SU-DHL-6 (cell line): ENCODE measurements around the gene ELP5.

Experiments used
- H2AFZ ChIP-seq: fragments of 200-600 bp; sonication (generic); 2 replicates; pipeline ENCODE4 v1.6.1; 2014; ENCODE audit warnings: low read depth, mild to moderate bottlenecking, moderate library complexity, mixed read lengths, antibody characterized with exemption, low read length; ENCODE audit not compliant: severe bottlenecking
- H3F3A ChIP-seq: fragments of 200-600 bp; shearing (Covaris generic); 2 replicates; pipeline ENCODE4 v1.6.0; 2016; ENCODE audit warnings: antibody characterized with exemption, mild to moderate bottlenecking; ENCODE audit not compliant: insufficient read depth
- H3K27ac ChIP-seq: fragments of 200-600 bp; sonication (generic); 2 replicates; pipeline ENCODE4 v1.5.1; 2016; ENCODE audit warnings: low read depth, mild to moderate bottlenecking, low read length, moderate library complexity, mixed read lengths
- H3K27me3 ChIP-seq: fragments of 200-600 bp; sonication (generic), shearing (Covaris generic); 2 replicates; pipeline ENCODE4 v1.6.0; 2014; ENCODE audit warnings: mild to moderate bottlenecking, low read length
- H3K36me3 ChIP-seq: fragments of 200-600 bp; sonication (generic); 2 replicates; pipeline ENCODE4 v1.6.1; 2014; ENCODE audit warnings: mild to moderate bottlenecking, low read length, mixed read lengths
- H3K4me2 ChIP-seq: fragments of 300-600, 200-600 bp; shearing (Covaris generic), sonication (generic); 2 replicates; pipeline ENCODE4 v1.6.0; 2014; ENCODE audit warnings: low read length, low read depth, mild to moderate bottlenecking; ENCODE audit not compliant: poor library complexity, severe bottlenecking
- H3K4me3 ChIP-seq: fragments of 200-600 bp; sonication (generic); 2 replicates; pipeline ENCODE4 v1.5.1; 2014; ENCODE audit warnings: antibody characterized with exemption, low read length, mild to moderate bottlenecking, mixed read lengths; ENCODE audit not compliant: insufficient read depth, poor library complexity, severe bottlenecking
- H3K79me2 ChIP-seq: fragments of 200-600 bp; sonication (generic); 2 replicates; pipeline ENCODE4 v1.6.1; 2014; ENCODE audit warnings: mild to moderate bottlenecking, low read length, moderate library complexity; ENCODE audit not compliant: insufficient read depth
- H3K9ac ChIP-seq: fragments of 200-600 bp; sonication (generic); 2 replicates; pipeline ENCODE4 v1.7.0; 2014; ENCODE audit warnings: mild to moderate bottlenecking, low read length
- H3K9me2 ChIP-seq: fragments of 200-600 bp; sonication (generic); replicated peaks from 2 replicates; pipeline ENCODE4 v1.6.1; 2014; ENCODE audit warnings: low read length; ENCODE audit not compliant: insufficient read depth
- H3K9me3 ChIP-seq: fragments of 200-600 bp; sonication (generic); 2 replicates; pipeline ENCODE4 v1.6.1; 2014; ENCODE audit warnings: low read length, mixed read lengths; ENCODE audit not compliant: insufficient read depth
- H4K20me1 ChIP-seq: fragments of 200-600 bp; sonication (generic); 2 replicates; pipeline ENCODE4 v1.6.1; 2014; ENCODE audit warnings: low read depth, mild to moderate bottlenecking, antibody characterized with exemption, low read length, moderate library complexity, mixed read lengths
- EZH2phosphoT487 ChIP-seq: fragments of 200-600 bp; sonication (generic), shearing (Covaris generic); conservative IDR thresholded peaks from 2 replicates; pipeline ENCODE4 v1.6.1; 2018; ENCODE audit warnings: mild to moderate bottlenecking, antibody characterized with exemption, low read length, moderate library complexity, mixed read lengths
- TF ChIP-seq, protein P1 (sequence below): fragments of 200-600 bp; sonication (generic); IDR thresholded peaks from one replicate; pipeline ENCODE4 v1.5.1; 2017; ENCODE audit warnings: antibody characterized with exemption, mild to moderate bottlenecking, low read length, moderate library complexity; ENCODE audit not compliant: insufficient read depth, poor library complexity, severe bottlenecking

Gene ELP5

DNA sequence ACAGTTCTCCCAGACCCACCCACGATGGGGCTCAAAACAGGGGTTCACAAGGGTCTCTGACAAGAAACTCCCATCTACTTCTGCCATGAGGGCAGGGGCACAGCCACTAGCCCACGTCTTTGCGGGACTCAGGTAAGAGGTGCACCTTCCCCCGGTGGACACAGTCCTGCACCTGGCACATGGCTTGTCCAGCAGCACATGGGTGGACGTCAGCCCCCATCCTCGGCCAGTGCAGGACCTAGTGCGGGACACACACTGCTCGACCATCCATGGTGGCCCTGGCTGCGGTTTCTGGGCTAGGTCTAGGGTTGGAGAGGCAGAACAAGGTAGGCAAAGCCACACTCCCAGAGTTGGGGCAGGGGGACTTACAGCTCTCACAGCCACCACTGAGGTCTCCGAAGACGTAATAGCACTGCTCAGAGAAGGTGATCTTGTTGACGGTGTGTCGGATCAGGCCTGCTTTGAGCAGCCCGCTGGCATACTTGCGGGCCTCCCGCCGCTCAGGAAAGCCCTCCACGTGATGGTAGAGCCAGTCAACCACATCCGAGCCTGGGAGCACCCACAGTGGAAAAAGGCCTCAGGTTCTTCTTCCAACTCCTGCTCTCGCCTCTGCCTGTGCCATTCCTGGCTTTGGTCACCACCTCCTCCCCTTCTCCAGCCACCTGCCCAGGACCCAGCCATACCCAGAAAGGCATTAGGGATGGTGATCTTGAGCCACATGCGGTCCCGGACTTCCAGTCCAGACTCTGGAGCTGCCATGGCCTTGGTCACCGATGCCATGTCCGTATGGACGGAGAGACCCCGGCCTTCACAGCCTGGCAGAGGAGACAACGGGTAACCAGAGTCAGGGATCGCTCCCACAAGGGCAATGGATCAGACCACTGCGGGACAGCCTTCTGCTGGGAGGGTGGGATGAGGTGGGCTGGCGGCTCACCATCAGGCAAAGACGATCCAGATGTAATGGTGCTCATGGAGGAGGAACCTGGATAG, 25.0 kb upstream of the ELP5 start:
- Histone ChIP-seq H3K36me3 (no peaks in the 10 kb centered on the region), H3K79me2 (peaks cover 22% of the 10 kb centered on the region)

DNA sequence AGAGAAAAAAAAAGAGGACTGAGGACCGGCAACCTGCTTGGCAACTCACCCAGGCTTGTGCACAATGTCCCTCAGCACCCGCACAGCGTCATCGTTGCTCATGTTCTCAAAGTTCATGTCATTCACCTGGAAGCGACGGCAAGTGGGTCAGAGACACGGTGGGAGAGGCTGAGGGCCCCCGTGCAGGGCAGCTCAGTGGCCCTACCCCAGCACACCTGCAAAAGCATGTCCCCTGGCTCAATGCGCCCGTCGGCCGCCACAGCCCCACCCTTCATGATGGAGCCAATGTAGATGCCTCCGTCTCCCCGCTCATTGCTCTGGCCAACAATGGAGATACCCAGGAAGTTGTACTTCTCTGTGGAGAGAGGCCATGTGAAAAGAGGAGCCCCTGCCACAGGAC, 23.1 kb upstream of the ELP5 start:
- Histone ChIP-seq H3K4me2 (no peak overlapping the region), H3K9ac (no peak overlapping the region), H3K27ac (no peak overlapping the region), H3F3A (no peaks in the 10 kb centered on the region), H2AFZ (no peak overlapping the region), H3K9me3 (no peaks in the 10 kb centered on the region), H3K27me3 (no peaks in the 10 kb centered on the region), H3K9me2 (no peaks in the 10 kb centered on the region), H3K79me2 (peaks cover 41% of the 10 kb centered on the region), H3K4me3 (no peak overlapping the region), H4K20me1 (no peaks in the 10 kb centered on the region), H3K36me3 (no peaks in the 10 kb centered on the region)
- no peak for TF ChIP-seq EZH2phosphoT487
- TF ChIP-seq, protein P1, sequence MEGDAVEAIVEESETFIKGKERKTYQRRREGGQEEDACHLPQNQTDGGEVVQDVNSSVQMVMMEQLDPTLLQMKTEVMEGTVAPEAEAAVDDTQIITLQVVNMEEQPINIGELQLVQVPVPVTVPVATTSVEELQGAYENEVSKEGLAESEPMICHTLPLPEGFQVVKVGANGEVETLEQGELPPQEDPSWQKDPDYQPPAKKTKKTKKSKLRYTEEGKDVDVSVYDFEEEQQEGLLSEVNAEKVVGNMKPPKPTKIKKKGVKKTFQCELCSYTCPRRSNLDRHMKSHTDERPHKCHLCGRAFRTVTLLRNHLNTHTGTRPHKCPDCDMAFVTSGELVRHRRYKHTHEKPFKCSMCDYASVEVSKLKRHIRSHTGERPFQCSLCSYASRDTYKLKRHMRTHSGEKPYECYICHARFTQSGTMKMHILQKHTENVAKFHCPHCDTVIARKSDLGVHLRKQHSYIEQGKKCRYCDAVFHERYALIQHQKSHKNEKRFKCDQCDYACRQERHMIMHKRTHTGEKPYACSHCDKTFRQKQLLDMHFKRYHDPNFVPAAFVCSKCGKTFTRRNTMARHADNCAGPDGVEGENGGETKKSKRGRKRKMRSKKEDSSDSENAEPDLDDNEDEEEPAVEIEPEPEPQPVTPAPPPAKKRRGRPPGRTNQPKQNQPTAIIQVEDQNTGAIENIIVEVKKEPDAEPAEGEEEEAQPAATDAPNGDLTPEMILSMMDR: no peak

More for the DNA sequence above, 25.0 kb upstream of the ELP5 start:
- Histone ChIP-seq H3K9me3 (no peaks in the 10 kb centered on the region), H3K4me3 (no peak overlapping the region), H2AFZ (no peak overlapping the region), H3F3A (peaks cover 4% of the 10 kb centered on the region; the same call in 1 of the 2 replicates), H3K4me2 (no peak overlapping the region), H3K27ac (no peak overlapping the region), H4K20me1 (no peaks in the 10 kb centered on the region), H3K9me2 (no peaks in the 10 kb centered on the region), H3K27me3 (no peaks in the 10 kb centered on the region), H3K9ac (no peak overlapping the region)
- TF ChIP-seq EZH2phosphoT487: no peak
- TF ChIP-seq, protein P1: no peak

DNA sequence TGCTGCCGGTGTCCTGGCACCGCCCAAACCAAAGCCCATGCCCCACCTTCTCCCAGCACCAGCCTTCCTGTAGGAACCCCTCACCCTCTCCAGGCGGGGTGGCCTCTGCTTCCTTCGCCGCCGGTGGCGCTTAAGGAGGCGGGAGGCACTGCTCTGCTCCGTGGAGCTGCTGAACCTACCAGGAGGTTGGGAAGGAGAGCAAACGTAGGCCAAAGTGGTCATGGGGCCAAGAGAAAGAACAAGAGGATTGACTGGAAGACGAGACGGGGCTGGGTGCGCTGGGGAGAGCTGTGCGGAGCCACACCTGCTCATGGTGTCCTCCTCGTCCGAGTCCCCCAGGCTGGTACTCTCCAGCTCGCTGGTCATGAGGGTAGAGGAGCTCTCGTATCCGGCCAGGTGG, 22.5 kb upstream of the ELP5 start:
- TF ChIP-seq, protein P1: no peak
- TF ChIP-seq EZH2phosphoT487: no peak
- Histone ChIP-seq H2AFZ (no peak overlapping the region), H3K9me2 (no peaks in the 10 kb centered on the region), H4K20me1 (no peaks in the 10 kb centered on the region), H3K9me3 (no peaks in the 10 kb centered on the region), H3F3A (no peaks in the 10 kb centered on the region), H3K9ac (no peak overlapping the region), H3K4me3 (no peak overlapping the region), H3K27me3 (no peaks in the 10 kb centered on the region), H3K27ac (no peak overlapping the region), H3K79me2 (peaks cover 41% of the 10 kb centered on the region), H3K4me2 (no peak overlapping the region), H3K36me3 (no peaks in the 10 kb centered on the region)
